HG02588 (cell line): Measurements from ENCODE around the gene MACROD2.

ENCODE experiments used
- ATAC-seq: cut with Tn5 transposase; IDR thresholded peaks from one replicate; pipeline ENCODE4 v1.9.1; 2021; ENCODE audit warnings: mild to moderate bottlenecking, moderate library complexity; ENCODE audit not compliant: unreplicated experiment

MACROD2 gene

GRCh38 chr20:15222502-15223330 is 1227.4 kb downstream of the MACROD2 start:
- no peak for ATAC-seq

GRCh38 chr20:15224199-15224598 is 1228.9 kb downstream of the MACROD2 start:
- ATAC-seq, result no peak

GRCh38 chr20:15227102-15227501 is 1231.8 kb downstream of the MACROD2 start:
- ATAC-seq, result no peak

DNA sequence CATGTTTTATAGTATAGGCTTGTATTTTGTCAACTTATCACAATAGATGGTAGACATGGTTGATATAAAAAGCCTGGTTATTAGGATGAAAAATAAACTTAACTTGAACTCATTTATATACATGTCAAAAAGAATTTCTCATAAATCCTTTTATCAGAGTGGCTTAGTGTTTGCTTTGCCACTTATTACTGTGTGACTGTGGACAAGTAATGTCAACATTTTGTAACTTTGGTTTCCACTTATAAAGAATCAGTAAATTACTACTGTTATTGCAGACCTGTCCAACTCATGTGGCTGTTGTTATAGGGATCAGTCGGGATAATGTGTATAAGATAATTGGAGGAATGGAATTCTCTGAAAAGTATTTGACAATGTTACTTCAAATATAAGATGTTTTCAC is 1236.9 kb downstream of the MACROD2 start:
- ATAC-seq, result no peak

- ATAC-seq, result no peak
These were observed 1240.3 kb downstream of the MACROD2 start for GRCh38 chr20:15235471-15236198.

DNA sequence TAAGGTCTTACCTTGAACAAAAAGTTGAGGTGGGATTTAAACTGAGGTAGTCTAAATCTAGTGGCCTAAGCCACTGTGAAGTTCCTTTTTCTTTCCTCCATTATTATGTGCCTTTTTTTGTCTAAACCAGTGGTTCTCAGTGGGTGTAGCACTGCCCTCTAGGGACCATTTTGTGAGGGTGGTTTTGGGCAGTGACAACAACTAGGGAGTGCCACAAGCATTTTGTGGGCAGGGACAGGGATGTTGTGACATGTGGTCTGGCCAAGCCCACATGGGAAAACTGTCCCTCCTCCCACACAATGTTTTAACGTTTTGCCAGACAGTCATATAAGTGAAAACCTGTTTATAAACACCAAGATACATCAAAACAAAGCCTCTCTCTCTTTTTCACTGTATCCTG is 1241.5 kb downstream of the MACROD2 start:
- ATAC-seq, result peak; percentile 84

DNA sequence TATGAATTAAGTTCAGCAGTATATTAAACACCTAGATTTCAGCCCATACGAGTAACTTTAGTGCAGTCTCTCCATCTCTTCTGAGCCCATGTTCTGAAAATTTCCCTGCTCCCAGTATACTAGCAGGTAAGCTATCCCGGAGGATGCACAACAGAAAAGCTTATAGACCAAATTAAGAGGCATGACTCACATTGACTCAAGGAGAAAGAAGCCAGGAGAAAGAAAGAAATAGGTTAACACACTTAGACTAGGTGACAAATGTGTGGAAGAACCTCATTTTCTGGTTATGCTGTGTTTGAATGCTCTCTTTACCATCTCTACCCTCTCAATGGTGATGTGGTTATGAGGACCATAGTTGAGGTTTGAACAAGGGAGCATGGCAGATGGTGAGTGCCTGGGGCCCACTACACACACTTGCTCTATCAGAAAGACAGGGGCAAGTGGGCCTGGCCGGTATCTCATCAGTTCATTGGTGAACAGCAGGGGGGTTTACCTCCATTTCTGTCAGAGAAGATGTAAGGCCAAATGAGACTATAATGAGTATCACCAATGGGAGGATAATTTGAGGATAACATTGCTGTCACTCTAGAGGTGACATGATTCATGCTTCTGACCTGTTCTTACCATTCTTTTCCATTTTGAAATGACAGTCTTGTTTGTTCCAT is 1244.4 kb downstream of the MACROD2 start:
- ATAC-seq, result no peak

GRCh38 chr20:15240801-15241200 is 1245.5 kb downstream of the MACROD2 start:
- no peak for ATAC-seq

GRCh38 chr20:15241681-15242080 is 1246.4 kb downstream of the MACROD2 start:
- no peak for ATAC-seq

- ATAC-seq, result no peak
These were observed 1247.5 kb downstream of the MACROD2 start for GRCh38 chr20:15242773-15243172.

- ATAC-seq, result no peak
These were observed 1250.6 kb downstream of the MACROD2 start for GRCh38 chr20:15245896-15246295.

DNA sequence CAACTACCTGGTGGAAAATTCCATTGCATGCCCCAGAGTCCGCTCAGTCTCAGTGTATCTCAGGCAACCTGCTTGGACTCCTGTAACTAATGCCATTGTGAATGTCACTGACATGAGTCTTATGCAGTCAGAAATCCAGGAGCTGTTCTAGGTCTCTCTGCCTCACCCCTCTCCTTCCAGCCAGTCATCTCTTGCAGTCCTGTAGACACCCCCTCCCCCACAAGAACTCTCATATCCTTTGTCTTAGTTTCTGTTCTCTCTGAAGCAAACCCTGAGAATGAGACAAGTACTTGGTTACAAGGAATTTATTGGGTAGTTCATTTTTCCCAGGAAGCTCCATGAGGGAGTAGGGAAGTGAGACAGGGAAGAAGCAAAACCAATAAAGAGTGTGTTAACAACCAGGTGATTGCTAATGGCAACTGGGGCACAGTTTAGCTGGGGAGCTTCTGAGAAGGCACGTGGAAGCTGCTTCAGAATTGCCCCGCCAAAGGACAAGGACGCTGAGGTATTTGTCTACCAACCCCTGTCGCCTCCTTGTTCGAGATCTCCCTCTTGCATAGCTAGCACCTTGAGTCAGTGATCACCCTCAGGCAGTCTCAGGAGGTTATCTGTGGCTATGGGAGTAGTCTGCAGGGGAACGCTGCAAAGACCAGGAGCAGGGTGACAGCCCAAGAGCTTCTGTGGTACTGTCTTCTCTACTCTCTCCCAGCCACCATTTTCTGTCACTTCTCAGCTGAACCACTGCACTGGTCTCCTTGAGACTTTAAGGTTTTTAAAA is 1253.5 kb downstream of the MACROD2 start:
- peak; percentile 79 for ATAC-seq

- no peak for ATAC-seq
These were observed 1255.9 kb downstream of the MACROD2 start for GRCh38 chr20:15251171-15251570.

GRCh38 chr20:15252304-15252703 is 1257.0 kb downstream of the MACROD2 start:
- ATAC-seq, result no peak

DNA sequence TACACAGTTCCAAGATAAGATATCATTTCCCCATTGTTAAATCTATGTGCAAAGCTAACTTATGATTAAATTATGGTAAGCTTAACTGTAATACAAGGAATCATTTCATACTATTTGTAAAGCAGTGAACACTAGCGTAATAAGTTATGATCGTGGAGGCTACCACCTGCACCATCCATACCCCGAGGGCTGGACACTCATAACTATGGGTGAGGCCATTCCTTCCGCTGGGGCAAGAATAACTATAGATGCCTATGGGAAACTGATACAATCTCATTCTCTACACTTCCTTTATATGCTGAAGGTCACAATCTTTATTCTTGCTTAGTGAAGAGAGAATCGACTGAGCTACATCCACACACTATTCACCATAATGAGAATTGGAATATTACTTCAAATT is 1258.1 kb downstream of the MACROD2 start:
- no peak for ATAC-seq

GRCh38 chr20:15256676-15257568 is 1261.6 kb downstream of the MACROD2 start:
- ATAC-seq, result no peak

GRCh38 chr20:15257569-15257870 is 1262.2 kb downstream of the MACROD2 start:
- ATAC-seq, result no peak

GRCh38 chr20:15265581-15266309 is 1270.4 kb downstream of the MACROD2 start:
- ATAC-seq, result no peak

- ATAC-seq, result no peak
These were observed 1272.6 kb downstream of the MACROD2 start for GRCh38 chr20:15267935-15268334.
